NCI-H2081 (cell line): ENCODE results near the gene CRYBB1.

Source experiments
- DNase-seq, 2 experiments: peaks; one replicate each; lab custom pipeline; 2025; lab: John Stamatoyannopoulos, UW

The CRYBB1 gene

DNA sequence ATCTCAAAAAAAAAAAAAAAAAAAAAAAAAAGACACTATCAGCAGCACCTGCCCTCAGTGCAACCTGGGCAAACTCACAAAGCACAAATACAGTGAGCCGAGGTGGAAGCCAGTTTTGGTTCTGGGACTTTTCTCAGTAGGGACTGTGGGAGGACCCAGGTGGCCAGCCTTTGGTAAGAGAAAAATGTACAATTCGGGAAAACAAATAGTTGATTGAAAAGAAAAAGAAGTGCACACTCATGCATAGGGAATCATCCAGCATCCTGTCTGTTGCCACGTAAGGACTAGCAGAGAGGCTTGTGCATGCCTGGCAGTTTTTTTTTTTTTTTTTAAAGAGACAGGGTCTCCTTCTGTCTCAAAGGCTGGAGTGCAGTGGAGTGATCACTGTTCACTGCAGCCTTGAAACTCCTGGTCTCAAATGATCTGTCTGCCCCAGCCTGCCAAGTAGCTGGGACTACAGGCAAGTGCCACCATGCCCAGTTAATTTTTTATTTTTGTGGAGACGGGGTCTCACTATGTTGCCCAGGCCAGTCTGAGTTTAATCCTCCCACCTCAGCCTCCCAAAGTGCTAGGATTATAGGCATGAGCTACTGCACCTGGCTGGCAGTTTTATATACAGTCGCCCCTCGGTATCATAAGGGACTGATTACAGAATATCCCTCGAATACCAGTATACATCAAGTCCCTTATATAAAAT is 64.6 kb downstream of the CRYBB1 start:
- no peak for DNase-seq

DNA sequence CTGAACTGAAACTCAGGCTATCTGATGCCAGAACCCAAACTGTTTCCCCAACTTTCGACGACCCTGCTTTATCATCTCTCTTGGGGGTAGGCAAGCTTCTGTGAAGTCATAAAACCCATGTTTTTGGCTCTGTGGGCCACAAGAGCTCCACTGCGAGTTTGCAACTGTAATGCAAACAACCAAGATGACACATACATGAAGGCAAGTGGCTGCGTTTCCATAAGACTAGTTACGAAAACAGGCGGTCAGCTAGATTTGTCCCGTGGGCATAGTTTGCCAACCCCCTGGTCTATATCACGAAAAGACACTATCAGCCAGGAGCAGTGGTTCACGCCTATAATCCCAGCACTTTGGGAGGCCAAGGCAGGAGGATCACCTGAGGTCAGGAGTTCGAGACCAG is 65.4 kb downstream of the CRYBB1 start:
- no peak for DNase-seq

- no peak for DNase-seq
These were observed 66.3 kb downstream of the CRYBB1 start for GRCh38 chr22:26551568-26551967.

DNA sequence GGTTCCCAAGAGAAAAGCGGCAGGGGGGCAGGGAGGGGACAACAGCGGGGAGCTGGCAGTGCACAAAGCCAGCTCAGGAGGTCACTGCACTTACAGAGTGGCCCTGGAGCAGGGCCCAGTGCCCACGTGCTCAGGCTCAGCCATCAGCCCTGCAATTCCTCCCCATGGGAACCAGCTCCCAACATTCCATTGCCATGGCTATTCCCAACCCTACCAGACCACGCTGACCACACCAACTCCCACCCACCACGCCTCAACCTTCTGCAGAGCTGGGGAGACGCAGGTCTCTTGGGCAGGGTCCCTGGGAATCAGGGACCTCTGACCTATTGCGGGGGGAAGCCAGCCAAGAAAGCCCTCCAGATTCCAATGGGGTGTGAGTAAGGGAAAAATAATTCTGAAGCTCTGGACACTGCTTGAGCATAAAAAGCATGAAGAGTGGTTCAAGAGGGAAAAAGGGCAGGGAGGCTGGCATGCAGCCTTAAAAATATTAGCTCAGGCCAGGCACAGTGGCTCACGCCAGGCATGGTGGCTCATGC is 67.3 kb downstream of the CRYBB1 start:
- DNase-seq, result no peak

- no peak for DNase-seq
These were observed 67.8 kb downstream of the CRYBB1 start for GRCh38 chr22:26549902-26550497.
